ENCODE results near the gene XRN1.
"Not testable (repeated sequence)": the region's sequence is repeated elsewhere in the genome, so short reads cannot be mapped to it uniquely, and the experiment has no call there.

XRN1 gene

GRCh38 chr3:142337994-142338393 is 109.8 kb downstream of the XRN1 start:
- FAIRE-seq (no peak), DNase-seq (ENCODE audit: insufficient read length, low spot score) (no peak)

DNA sequence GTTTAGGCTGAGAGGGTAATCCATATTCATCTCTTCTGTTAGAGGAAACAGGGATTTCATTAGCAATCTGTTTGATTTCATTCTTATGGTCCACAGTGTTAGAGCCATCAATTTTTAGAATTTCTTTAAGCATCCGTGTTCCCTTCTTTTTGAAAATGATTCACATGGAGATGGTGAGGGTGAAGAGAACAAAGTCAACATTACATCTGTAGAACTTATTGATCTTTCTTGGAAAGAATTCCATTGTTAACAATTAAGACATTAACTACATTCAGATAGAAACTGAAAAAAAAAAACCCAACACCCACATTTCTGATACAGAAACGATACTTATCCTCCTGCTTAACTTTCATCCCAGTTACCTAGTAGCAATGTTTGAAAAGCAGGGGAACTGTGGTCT is 115.4 kb downstream of the XRN1 start:
- FAIRE-seq (peak; percentile 60), DNase-seq (ENCODE audit: insufficient read length, low spot score) (no peak)

- DNase-seq (ENCODE audit: insufficient read length, low spot score); FAIRE-seq: not testable (repeated sequence)
Measured at GRCh38 chr3:142324275-142324953, 123.4 kb downstream of the XRN1 start.

DNA sequence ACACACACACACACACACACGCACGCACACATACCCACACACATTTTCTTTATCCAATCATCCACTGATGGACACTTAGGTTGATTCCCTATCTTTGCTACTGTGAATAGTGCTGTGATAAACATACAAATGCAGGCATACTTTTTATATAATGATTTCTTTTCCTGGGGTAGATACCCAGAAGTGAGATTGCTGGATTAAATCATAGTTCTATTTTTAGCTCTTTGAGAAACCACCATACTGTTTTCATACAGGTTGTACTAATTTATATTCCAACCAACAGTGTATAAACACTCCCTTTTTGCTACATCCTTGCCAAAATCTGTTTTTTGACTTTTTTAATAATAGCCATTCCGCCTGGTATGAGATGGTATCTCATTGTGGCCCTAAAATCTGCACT is 127.9 kb downstream of the XRN1 start:
- FAIRE-seq, result no peak
- DNase-seq (ENCODE audit: insufficient read length, low spot score), result no peak

GRCh38 chr3:142319094-142319493 is 128.7 kb downstream of the XRN1 start:
- FAIRE-seq (no peak), DNase-seq (ENCODE audit: insufficient read length, low spot score) (no peak)

- no peak for FAIRE-seq
- no peak for DNase-seq (ENCODE audit: insufficient read length, low spot score)
Measured at GRCh38 chr3:142318331-142318730, 129.5 kb downstream of the XRN1 start.

GRCh38 chr3:142315978-142316388 is 131.9 kb downstream of the XRN1 start:
- not testable (repeated sequence) for FAIRE-seq; DNase-seq (ENCODE audit: insufficient read length, low spot score)

- DNase-seq (ENCODE audit: insufficient read length, low spot score), result no peak
- no peak for FAIRE-seq
Measured at GRCh38 chr3:142315083-142315482, 132.8 kb downstream of the XRN1 start.

GRCh38 chr3:142310439-142310838 is 137.4 kb downstream of the XRN1 start:
- FAIRE-seq (no peak), DNase-seq (ENCODE audit: insufficient read length, low spot score) (no peak)

DNA sequence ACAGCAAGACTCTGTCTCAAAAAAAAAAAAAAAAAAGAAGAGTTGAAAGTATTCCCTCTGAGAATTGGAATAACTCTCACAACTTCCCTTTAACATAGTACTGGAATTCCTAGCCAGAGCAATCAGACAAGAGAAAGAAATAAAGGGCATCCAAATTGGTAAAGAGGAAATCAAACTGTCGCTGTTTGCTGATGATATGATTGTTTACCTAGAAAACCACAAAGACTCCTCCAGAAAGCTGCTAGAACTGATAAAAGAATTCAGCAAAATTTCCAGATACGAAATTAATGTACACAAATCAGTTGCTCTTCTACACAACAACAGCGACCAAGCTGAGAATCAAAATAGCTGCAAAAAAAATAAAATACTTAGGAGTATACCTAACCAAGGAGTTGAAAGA is 145.0 kb downstream of the XRN1 start:
- FAIRE-seq; DNase-seq (ENCODE audit: insufficient read length, low spot score): not testable (repeated sequence)

DNA sequence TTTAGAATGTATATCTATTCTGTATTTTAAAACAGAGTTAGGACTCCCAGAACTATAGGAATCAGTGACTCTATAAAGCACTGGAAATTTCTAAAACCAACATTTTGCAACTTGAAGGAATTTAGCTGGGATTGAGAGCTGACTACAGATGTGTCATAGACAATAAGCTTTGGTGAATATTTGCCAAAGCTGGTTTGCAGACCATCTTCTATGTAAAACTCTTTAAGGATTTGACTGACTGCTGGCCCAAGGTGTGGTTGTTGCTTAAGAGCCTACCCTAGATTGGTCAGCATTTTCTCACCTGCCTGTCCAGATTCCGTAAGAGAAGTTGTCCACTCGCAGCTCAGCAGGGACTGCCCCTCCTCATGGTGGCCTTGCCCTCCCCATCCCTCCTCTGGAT is 149.2 kb downstream of the XRN1 start:
- DNase-seq (ENCODE audit: insufficient read length, low spot score) (no peak), FAIRE-seq (no peak)

- DNase-seq (ENCODE audit: insufficient read length, low spot score), result no peak
- FAIRE-seq, result no peak
Measured at GRCh38 chr3:142296507-142296906, 151.3 kb downstream of the XRN1 start.

- FAIRE-seq (no peak), DNase-seq (ENCODE audit: insufficient read length, low spot score) (no peak)
Measured at GRCh38 chr3:142287866-142288638, 159.8 kb downstream of the XRN1 start.

DNA sequence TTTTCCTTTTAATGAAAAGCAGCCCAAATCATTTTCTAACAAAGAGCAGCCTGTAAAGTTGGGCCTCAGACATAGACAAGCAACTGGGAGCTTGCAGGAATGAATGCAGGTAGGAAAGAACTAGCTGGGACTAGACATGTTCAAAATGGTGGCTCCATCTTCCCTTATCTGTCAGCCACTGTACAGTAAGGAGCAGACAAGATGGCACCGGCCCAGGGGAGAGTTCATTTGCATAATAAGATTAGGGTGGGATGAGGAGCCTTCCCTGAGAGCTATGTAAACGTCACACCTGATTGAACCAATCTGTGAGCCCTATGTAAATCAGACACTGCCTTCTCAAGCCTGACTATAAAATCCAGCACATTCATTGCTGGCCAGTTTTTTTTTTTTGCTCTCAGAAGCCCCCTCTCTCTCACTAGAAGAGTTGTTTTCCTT is 162.7 kb downstream of the XRN1 start:
- DNase-seq (ENCODE audit: insufficient read length, low spot score) (no peak), FAIRE-seq (no peak)

GRCh38 chr3:142282503-142282902 is 165.3 kb downstream of the XRN1 start:
- DNase-seq (ENCODE audit: insufficient read length, low spot score) (no peak), FAIRE-seq (peak; percentile 48)

DNA sequence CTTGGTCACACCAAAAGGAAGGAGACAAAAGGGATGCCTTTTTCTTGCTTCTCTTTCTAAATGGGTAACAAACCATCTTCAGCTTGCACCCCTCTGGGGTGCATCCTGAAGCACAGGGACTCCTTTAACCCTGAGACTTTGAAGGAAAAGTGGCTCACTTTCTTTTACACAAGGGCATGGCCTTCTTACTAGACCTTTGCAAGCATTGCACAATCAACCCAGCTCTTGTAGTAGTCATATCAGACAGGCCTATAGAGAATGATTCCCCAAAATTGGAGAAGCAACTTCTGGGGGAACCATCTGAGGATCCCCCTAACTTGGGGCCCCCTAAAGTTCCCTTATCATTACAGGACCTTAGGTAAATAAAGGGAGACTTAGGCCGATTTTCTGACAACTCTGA is 166.4 kb downstream of the XRN1 start:
- no peak for FAIRE-seq

DNA sequence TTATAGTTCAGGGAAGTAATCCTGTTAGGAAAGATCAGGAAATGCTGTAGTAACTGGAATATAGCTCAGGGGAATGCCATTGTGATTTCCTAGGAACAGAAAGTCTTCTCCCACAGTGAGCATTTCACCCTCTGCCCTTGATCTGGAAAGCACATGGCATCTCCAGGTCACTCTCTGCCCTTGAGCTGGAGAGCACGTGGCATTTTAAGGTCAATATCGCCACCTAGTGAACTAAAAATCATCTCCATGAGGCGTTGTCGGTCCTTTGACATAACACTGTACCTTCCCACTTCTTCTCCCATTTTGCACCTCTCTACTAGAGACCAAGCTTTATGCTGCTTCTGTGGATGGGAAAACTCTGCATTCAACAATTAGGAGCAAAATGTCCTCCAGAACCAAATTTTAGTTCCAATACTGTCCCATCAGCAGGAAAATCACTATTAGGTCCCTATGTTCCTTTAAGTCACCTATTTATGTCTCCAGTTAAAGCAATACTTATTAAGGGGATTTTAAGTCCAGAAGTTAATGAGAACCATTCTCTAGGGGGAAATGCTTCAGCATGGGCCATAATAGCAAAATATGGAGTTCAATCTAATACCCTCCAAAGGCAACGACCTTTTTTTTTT is 167.8 kb downstream of the XRN1 start:
- peak; percentile 58 for DNase-seq (ENCODE audit: insufficient read length, low spot score)
- FAIRE-seq, result peak; percentile 97

More for the DNA sequence above, 166.4 kb downstream of the XRN1 start:
- DNase-seq (ENCODE audit: insufficient read length, low spot score), result no peak

- FAIRE-seq (no peak), DNase-seq (ENCODE audit: insufficient read length, low spot score) (no peak)
Measured at GRCh38 chr3:142278451-142278850, 169.4 kb downstream of the XRN1 start.

- FAIRE-seq, result no peak
Measured at GRCh38 chr3:142276781-142277180, 171.1 kb downstream of the XRN1 start.

GRCh38 chr3:142275856-142276255 is 172.0 kb downstream of the XRN1 start:
- DNase-seq (ENCODE audit: insufficient read length, low spot score) (no peak), FAIRE-seq (no peak)

More at GRCh38 chr3:142276781-142277180, 171.1 kb downstream of the XRN1 start:
- no peak for DNase-seq (ENCODE audit: insufficient read length, low spot score)

DNA sequence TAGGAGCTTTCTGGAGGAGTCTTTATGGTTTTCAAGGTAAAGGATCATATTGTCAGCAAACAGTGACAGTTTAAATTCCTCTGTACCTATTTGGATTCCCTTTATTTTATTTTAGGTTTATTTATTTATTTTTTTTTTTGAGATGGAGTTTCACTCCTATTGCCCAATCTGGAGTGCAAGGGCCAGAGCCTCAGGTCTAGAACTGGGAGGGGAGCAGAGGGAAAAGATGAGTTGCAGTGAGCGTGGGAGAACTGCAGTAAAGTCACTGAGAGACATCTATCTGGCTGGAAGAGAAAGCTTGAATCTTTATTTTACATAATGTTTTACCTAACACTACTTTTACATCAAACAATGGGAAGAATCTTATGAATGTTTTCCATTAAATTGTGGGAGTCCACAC is 172.9 kb downstream of the XRN1 start:
- FAIRE-seq, result no peak

DNA sequence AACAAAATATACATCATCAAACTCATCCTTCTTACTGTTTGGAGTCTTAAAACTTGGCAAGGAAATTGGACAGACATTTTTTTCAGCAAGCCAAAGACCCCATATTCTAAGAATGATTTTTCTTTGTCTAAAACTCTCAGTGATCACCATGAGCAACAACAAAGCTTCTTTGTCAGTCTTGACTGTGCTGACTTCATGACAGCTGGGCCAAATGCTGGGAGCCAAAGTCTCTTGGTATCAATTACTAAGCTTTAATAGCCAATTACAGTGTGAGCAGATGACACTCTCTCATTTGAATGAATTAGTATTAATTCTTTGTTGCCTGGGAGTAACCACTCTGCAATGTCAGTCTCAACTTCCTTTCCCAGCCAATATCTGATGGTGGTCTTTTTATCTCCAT is 174.3 kb downstream of the XRN1 start:
- DNase-seq (ENCODE audit: insufficient read length, low spot score) (no peak), FAIRE-seq (no peak)

More for the DNA sequence above, 172.9 kb downstream of the XRN1 start:
- no peak for DNase-seq (ENCODE audit: insufficient read length, low spot score)

Measured in GM19239 (cell line).